MM.1S (cell line): ENCODE data around the gene SPAG16.
"Not testable (repeated sequence)": the region's sequence is repeated elsewhere in the genome, so short reads cannot be mapped to it uniquely, and the experiment has no call there.

Experiments used
- DNase-seq: peaks from one replicate; pipeline ENCODE4 v3.0.0-alpha.2; 2015
- H2AFZ ChIP-seq: fragments of 300-600 bp; sonication (generic); 2 replicates; pipeline ENCODE4 v1.6.0; 2016; ENCODE audit warnings: antibody characterized with exemption, low read length
- H3F3A ChIP-seq: fragments of 300-600 bp; sonication (generic); 2 replicates; pipeline ENCODE4 v1.6.1; 2016; ENCODE audit warnings: mild to moderate bottlenecking, antibody characterized with exemption, low read length, moderate library complexity, mixed read lengths; ENCODE audit not compliant: insufficient read depth
- H3K27ac ChIP-seq: fragments of 300-600 bp; sonication (generic); 2 replicates; pipeline ENCODE4 v1.5.1; 2016; ENCODE audit warnings: mild to moderate bottlenecking, low read length
- H3K27me3 ChIP-seq: fragments of 300-600 bp; sonication (generic); replicated peaks from 2 replicates; pipeline ENCODE4 v1.6.0; 2016; ENCODE audit warnings: low read length; ENCODE audit not compliant: insufficient read depth
- H3K36me3 ChIP-seq: fragments of 300-600 bp; sonication (generic); replicated peaks from 2 replicates; pipeline ENCODE4 v1.6.1; 2016; ENCODE audit warnings: mild to moderate bottlenecking, low read length, mixed read lengths; ENCODE audit not compliant: insufficient read depth
- H3K4me1 ChIP-seq: fragments of 300-600 bp; sonication (generic); 2 replicates; pipeline ENCODE4 v1.6.1; 2016; ENCODE audit warnings: low read length, mixed read lengths
- H3K4me2 ChIP-seq: fragments of 300-600 bp; sonication (generic); 2 replicates; pipeline ENCODE4 v1.6.0; 2016; ENCODE audit warnings: low read depth, low read length
- H3K4me3 ChIP-seq: fragments of 300-600 bp; sonication (generic); 2 replicates; pipeline ENCODE4 v1.5.1; 2016; ENCODE audit warnings: low read length, mixed read lengths
- H3K79me2 ChIP-seq: fragments of 300-600 bp; sonication (generic); 2 replicates; pipeline ENCODE4 v1.6.1; 2016; ENCODE audit warnings: mixed run types, low read length, mixed read lengths
- H3K9ac ChIP-seq: fragments of 300-600 bp; sonication (generic); 2 replicates; pipeline ENCODE4 v1.6.1; 2016; ENCODE audit warnings: low read length, mixed read lengths
- H3K9me2 ChIP-seq: fragments of 300-600 bp; sonication (generic); replicated peaks from 2 replicates; pipeline ENCODE4 v1.6.1; 2016; ENCODE audit warnings: mild to moderate bottlenecking, low read length, mixed read lengths; ENCODE audit not compliant: insufficient read depth
- H3K9me3 ChIP-seq: fragments of 300-600 bp; sonication (generic); replicated peaks from 2 replicates; pipeline ENCODE4 v1.6.1; 2016; ENCODE audit warnings: mild to moderate bottlenecking, low read length, mixed read lengths; ENCODE audit not compliant: insufficient read depth
- H4K20me1 ChIP-seq: fragments of 300-600 bp; sonication (generic); 2 replicates; pipeline ENCODE4 v1.6.1; 2016; ENCODE audit warnings: mild to moderate bottlenecking, low read length, moderate library complexity, mixed read lengths; ENCODE audit not compliant: insufficient read depth
- CTCF ChIP-seq: fragments of 300-600 bp; sonication (generic); IDR thresholded peaks from 2 replicates; pipeline ENCODE4 v1.5.1; 2016; ENCODE audit warnings: antibody characterized with exemption, low read length, mixed read lengths
- EZH2 ChIP-seq: fragments of 300-600 bp; sonication (generic); optimal IDR thresholded peaks from 2 replicates; pipeline ENCODE3; 2017; ENCODE audit warnings: low read depth, mild to moderate bottlenecking, antibody characterized with exemption, low read length, mixed read lengths
- EZH2phosphoT487 ChIP-seq: fragments of 300-600 bp; sonication (generic); IDR thresholded peaks from 2 replicates; pipeline ENCODE4 v1.6.1; 2018; ENCODE audit warnings: antibody characterized with exemption, low read length

The SPAG16 gene

GRCh38 chr2:213271947-213272346 lies 12.3 kb upstream of the SPAG16 start:
- Histone ChIP-seq H3K9me2 (no peaks in the 10 kb centered on the region), H4K20me1 (no peaks in the 10 kb centered on the region), H3K27ac (no peak overlapping the region), H3K4me2 (no peak overlapping the region), H3F3A (no peaks in the 10 kb centered on the region), H3K36me3 (no peaks in the 10 kb centered on the region), H3K4me1 (no peaks in the 10 kb centered on the region), H3K9me3 (no peaks in the 10 kb centered on the region), H3K9ac (no peak overlapping the region), H3K79me2 (no peaks in the 10 kb centered on the region), H3K27me3 (no peaks in the 10 kb centered on the region), H2AFZ (no peak overlapping the region), H3K4me3 (no peak overlapping the region)
- TF ChIP-seq EZH2 (no peak), CTCF (no peak), EZH2phosphoT487 (no peak)
- no peak for DNase-seq

GRCh38 chr2:213274143-213274542 lies 10.1 kb upstream of the SPAG16 start:
- Histone ChIP-seq H3K4me3 (no peak overlapping the region), H3K9me3 (no peaks in the 10 kb centered on the region)
- TF ChIP-seq CTCF: no peak
- TF ChIP-seq EZH2: no peak
- no peak for TF ChIP-seq EZH2phosphoT487

DNA sequence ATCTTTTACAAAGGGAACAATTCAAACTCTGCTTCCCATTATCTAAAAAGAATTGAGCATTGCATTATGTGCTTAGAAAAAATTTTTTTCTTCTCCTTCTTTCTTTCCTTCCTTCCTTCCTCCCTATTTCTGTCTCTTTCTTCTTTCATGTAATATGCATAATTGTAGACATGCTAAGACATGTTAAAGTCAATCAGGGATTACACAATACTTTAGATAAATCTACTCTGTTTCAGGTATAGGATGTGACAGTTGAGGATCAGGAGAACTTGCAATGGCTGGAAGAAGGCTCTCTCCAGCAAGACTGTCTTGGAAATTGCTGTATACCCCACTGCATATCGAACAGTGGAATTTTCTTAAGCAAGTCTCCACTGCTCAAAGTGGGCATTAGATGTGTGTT lies 9.0 kb upstream of the SPAG16 start:
- H3K79me2 ChIP-seq: no peaks in the 10 kb centered on the region
- H3K9me2 ChIP-seq: no peaks in the 10 kb centered on the region
- TF ChIP-seq EZH2: no peak
- no peak for TF ChIP-seq CTCF

More at GRCh38 chr2:213274143-213274542, 10.1 kb upstream of the SPAG16 start:
- Histone ChIP-seq H2AFZ (no peak overlapping the region), H3K27ac (no peak overlapping the region), H3K79me2 (no peaks in the 10 kb centered on the region), H4K20me1 (no peaks in the 10 kb centered on the region), H3K27me3 (no peaks in the 10 kb centered on the region), H3K36me3 (no peaks in the 10 kb centered on the region), H3K4me1 (no peaks in the 10 kb centered on the region), H3F3A (no peaks in the 10 kb centered on the region), H3K9me2 (no peaks in the 10 kb centered on the region), H3K4me2 (no peak overlapping the region), H3K9ac (no peak overlapping the region)
- no peak for DNase-seq

DNA sequence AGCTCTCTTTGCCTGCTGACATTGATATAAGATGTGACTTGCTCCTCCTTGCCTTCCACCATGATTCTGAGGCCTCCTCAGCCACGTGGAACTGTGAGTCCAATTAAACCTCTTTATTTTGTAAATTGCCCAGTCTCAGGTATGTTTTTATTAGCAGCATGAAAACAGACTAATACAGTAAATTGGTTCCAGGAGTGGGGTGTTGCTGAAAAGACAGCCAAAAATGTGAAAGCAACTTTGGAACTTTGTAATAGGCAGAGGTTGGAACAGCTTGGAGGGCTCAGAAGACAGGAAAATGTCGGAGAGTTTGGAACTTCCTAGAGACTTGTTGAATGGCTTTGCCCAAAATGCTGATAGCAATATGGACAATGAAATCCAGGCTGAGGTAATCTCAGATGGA lies 7.1 kb upstream of the SPAG16 start:
- H3K79me2 ChIP-seq, H3K9me2 ChIP-seq, H3K27ac ChIP-seq, H3K27me3 ChIP-seq, H3K9ac ChIP-seq, H3K4me2 ChIP-seq, H3K36me3 ChIP-seq, H4K20me1 ChIP-seq, H3K4me1 ChIP-seq, DNase-seq, H2AFZ ChIP-seq, H3F3A ChIP-seq, H3K9me3 ChIP-seq, H3K4me3 ChIP-seq: not testable (repeated sequence)

More for the DNA sequence above, 9.0 kb upstream of the SPAG16 start:
- no peak overlapping the region for H3K4me2 ChIP-seq
- no peaks in the 10 kb centered on the region for H3F3A ChIP-seq
- no peak overlapping the region for H3K27ac ChIP-seq
- DNase-seq: no peak
- no peaks in the 10 kb centered on the region for H3K4me1 ChIP-seq
- no peaks in the 10 kb centered on the region for H3K36me3 ChIP-seq
- H3K9me3 ChIP-seq: no peaks in the 10 kb centered on the region
- H3K27me3 ChIP-seq: no peaks in the 10 kb centered on the region
- H2AFZ ChIP-seq: no peak overlapping the region
- H3K9ac ChIP-seq: no peak overlapping the region
- no peak overlapping the region for H3K4me3 ChIP-seq
- H4K20me1 ChIP-seq: no peaks in the 10 kb centered on the region
